K562 (cell line): ENCODE measurements around the gene PREX1. TPM values are rescaled to one million over a fixed set of nuclear protein-coding genes. Genes with fewer than 3 reads are reported as not detected.
A peak's percentile ranks its signal among the peaks of the same experiment; 100 is the strongest.

Source experiments
- ATAC-seq: fragments of 200-7000 bp; cut with Tn5 transposase; 3 replicates; pipeline ENCODE4 v1.9.1; 2020; ENCODE audit warnings: moderate library complexity
- BruUV-seq: library from RNA; stranded (reverse); fragments of 400-500 nt; replicated peaks from 2 replicates; lab custom pipeline; 2021; lab: Mats Ljungman, UMichigan
- CTCF ChIA-PET: fragments of 300-600 bp; formaldehyde crosslinking; extraction: SDS; loops from one replicate; lab custom pipeline; 2021; ENCODE audit warnings: low intra/inter-chr PET ratio; lab: Yijun Ruan, JAX
- POLR2A ChIA-PET: fragments of 300-600, 350-650 bp; sonication (Branson Sonifier 250); formaldehyde crosslinking; extraction: SDS; loops from one replicate; lab custom pipeline; 2021; ENCODE audit warnings: antibody characterized with exemption, inconsistent platforms; lab: Yijun Ruan, JAX
- DNase-seq, 4 experiments: peaks; one replicate each; pipeline versions ENCODE4 v3.0.0 to v3.0.0-alpha.2; 2011 to 2018; ENCODE audit warnings: low spot score in 3 of 4, mixed read lengths in 3 of 4; ENCODE audit errors: extremely low read depth in 1 of 4
- FAIRE-seq: peaks from 2 replicates; lab custom pipeline; 2011; peaks lifted over from hg19 to GRCh38; lab: Jason Lieb, UNC
- H2AFZ ChIP-seq: 2 replicates; pipeline ENCODE4 v1.6.0; 2011; ENCODE audit warnings: low read depth, low read length, control low read depth, inconsistent platforms
- H3K27ac ChIP-seq: fragments of 200-600 bp; 3 replicates; pipeline ENCODE4 v1.8.0; 2011; ENCODE audit warnings: low read depth, mild to moderate bottlenecking, control low read depth, inconsistent platforms, low read length, moderate library complexity, mixed read lengths; ENCODE audit errors: extremely low read depth
- H3K27me3 ChIP-seq, 2 experiments: fragments of 300-600 bp in 1 of 2; 2 replicates in 1 of 2; 3 replicates in 1 of 2; pipeline versions ENCODE4 v1.6.0 to v1.8.0; 2011; ENCODE audit warnings: inconsistent platforms in 2 of 2, low read length in 2 of 2, mild to moderate bottlenecking in 1 of 2, mixed read lengths in 1 of 2, moderate library complexity in 1 of 2; ENCODE audit not compliant: control insufficient read depth in 2 of 2, insufficient read depth in 2 of 2
- H3K36me3 ChIP-seq: fragments of 300-600 bp; 3 replicates; pipeline ENCODE4 v1.8.0; 2011; ENCODE audit warnings: mild to moderate bottlenecking, low read length, inconsistent platforms; ENCODE audit not compliant: control insufficient read depth, insufficient read depth
- H3K4me1 ChIP-seq, 2 experiments: fragments of 200-600 bp in 1 of 2; replicated peaks in 1 of 2; 2 replicates in 1 of 2; 3 replicates in 1 of 2; pipeline versions ENCODE4 v1.5.1 to v1.8.0; 2011; ENCODE audit warnings: inconsistent platforms in 2 of 2, low read length in 2 of 2, mild to moderate bottlenecking in 1 of 2, mixed read lengths in 1 of 2, moderate library complexity in 1 of 2; ENCODE audit not compliant: control insufficient read depth in 2 of 2, insufficient read depth in 2 of 2
- H3K4me2 ChIP-seq: 2 replicates; pipeline ENCODE4 v1.6.1; 2011; ENCODE audit warnings: low read length, control low read depth, inconsistent platforms, mixed read lengths; ENCODE audit not compliant: insufficient read depth
- H3K4me3 ChIP-seq: fragments of 200-600 bp; sonication (generic), shearing (Covaris generic); 2 replicates; pipeline ENCODE4 v1.5.1; 2016; ENCODE audit warnings: control low read depth, inconsistent platforms
- H3K79me2 ChIP-seq: fragments of 200-600 bp; 3 replicates; pipeline ENCODE4 v1.8.0; 2011; ENCODE audit warnings: low read length, inconsistent platforms; ENCODE audit not compliant: control insufficient read depth, insufficient read depth
- H3K9ac ChIP-seq, 2 experiments: 2 replicates each; pipeline versions ENCODE4 v1.6.0 to v1.6.1; 2011; ENCODE audit warnings: low read depth in 2 of 2, low read length in 2 of 2, control low read depth in 1 of 2, inconsistent platforms in 1 of 2, mild to moderate bottlenecking in 1 of 2, mixed read lengths in 1 of 2; ENCODE audit not compliant: insufficient read depth in 1 of 2
- H3K9me1 ChIP-seq: one replicate; pipeline ENCODE4 v1.6.0; 2011; ENCODE audit warnings: inconsistent platforms, mild to moderate bottlenecking, low read length, moderate library complexity; ENCODE audit not compliant: control insufficient read depth, insufficient read depth
- H3K9me3 ChIP-seq: replicated peaks from 2 replicates; pipeline ENCODE4 v1.5.1; 2011; ENCODE audit warnings: low read depth, low read length, inconsistent platforms; ENCODE audit not compliant: control insufficient read depth, insufficient read depth
- H4K20me1 ChIP-seq: replicated peaks from 2 replicates; pipeline ENCODE4 v1.6.1; 2011; ENCODE audit warnings: low read length, inconsistent platforms, mixed read lengths; ENCODE audit not compliant: control insufficient read depth, insufficient read depth
- ADNP ChIP-seq: fragments of 200-800 bp; sonication (Bioruptor generic); IDR thresholded peaks from 2 replicates; pipeline ENCODE4 v1.6.1; 2016; ENCODE audit warnings: missing genetic modification characterization, missing compliant biosample characterization
- WGBS: fragments of 100-300 bp; shearing (Covaris generic); methylation state at CpG from one replicate; pipeline ENCODE4 v1.1.6; 2016; ENCODE audit warnings: low coverage, mixed read lengths; ENCODE audit not compliant: insufficient coverage; ENCODE audit errors: missing lambda C conversion rate; 5-methylcytosine and 5-hydroxymethylcytosine counted together
- in situ Hi-C: fragments of 300-500 bp; cut with MboI; formaldehyde crosslinking; loops from 4 replicates; pipeline ENCODE4 v1.15.0; 2018; ENCODE audit warnings: inconsistent platforms, mixed read lengths
- intact Hi-C: fragments of 100-400 bp; cut with micrococcal nuclease; formaldehyde crosslinking; loops from 2 replicates; pipeline ENCODE4 v1.14.2; 2022
- polyA plus RNA-seq, 8 experiments: library from polyadenylated mRNA; depleted of rRNA in 4 of 8; stranded (reverse) in 5 of 8; unstranded in 3 of 8; fragments of >200 nt; fragmentation: Nextera tagmentation in 2 of 8; fragmentation: Illumina TruSeq in 1 of 8; extraction: Ambion mirVana in 2 of 8; extraction: Trizol in 1 of 8; gene quantifications; 2 replicates each; pipeline versions ENCODE4 v1.2.1 to v1.2.3, GENCODE V29; 2011 to 2014; ENCODE audit warnings: inconsistent platforms in 1 of 8, missing spikeins in 1 of 8
- total RNA-seq, 7 experiments: library from RNA; depleted of rRNA in 6 of 7; stranded (reverse); fragments of >200 nt in 6 of 7; fragmentation: Illumina TruSeq in 2 of 7; extraction: Trizol in 2 of 7; gene quantifications; 2 replicates each; pipeline versions ENCODE4 v1.2.1 to v1.2.3, GENCODE V29; 2011 to 2021; ENCODE audit warnings: low replicate concordance in 1 of 7
- TF ChIP-seq, protein P1 (sequence below): fragments of 250-450 bp; sonication (Bioruptor Pico); IDR thresholded peaks from 2 replicates; pipeline ENCODE4 v1.5.0; 2021
- TF ChIP-seq, protein P2 (sequence below), 3 experiments: fragments of 200-800 bp in 1 of 3; fragments of 250-450 bp in 1 of 3; fragments of 450-650 bp in 1 of 3; sonication (Bioruptor Pico) in 1 of 3; sonication (Bioruptor generic) in 1 of 3; formaldehyde crosslinking in 1 of 3; IDR thresholded peaks; 2 replicates each; pipeline versions ENCODE4 v1.6.1 to v1.8.0; 2016 to 2022; ENCODE audit warnings: mild to moderate bottlenecking in 2 of 3, missing genetic modification characterization in 2 of 3, missing compliant biosample characterization in 1 of 3, moderate library complexity in 1 of 3

PREX1 gene
- total and polyA plus RNA-seq, 9 of the 15 experiments (the other 6 are each of a cell fraction or from before 2014, with no cell fraction given), result 0.37 to 10.4 (median 4.8) TPM

DNA sequence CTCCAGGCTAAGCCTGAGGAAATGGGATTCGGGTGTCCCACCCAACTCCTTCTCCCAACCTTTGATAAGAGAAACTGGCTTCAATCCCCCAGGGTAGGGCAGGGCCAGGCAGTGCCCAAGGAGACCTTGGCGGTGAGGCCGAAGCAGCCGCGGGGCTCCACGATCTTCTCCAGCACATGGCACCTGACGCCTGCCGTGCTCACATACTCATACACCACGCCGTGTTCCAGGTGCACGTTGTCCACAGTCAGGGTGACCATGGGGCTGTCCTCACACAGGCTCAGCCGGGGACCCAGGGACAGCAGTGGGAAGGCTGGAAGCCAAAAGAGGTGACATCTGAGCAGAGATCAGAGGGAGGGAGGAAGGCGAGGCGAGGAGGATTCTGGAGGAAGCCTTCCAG, 176.5 kb downstream of the PREX1 start:
- H3K4me2 ChIP-seq, result no peak overlapping the region
- H3K9ac ChIP-seq, result 0 out of 4 replicates have a peak overlapping the region, but pooled peaks of 1 of the 2 experiments have one; percentile 33
- ATAC-seq, result no peak
- intact Hi-C loops (no loop called here), in situ Hi-C loops (no loop called here)
- H4K20me1 ChIP-seq, result no peaks in the 10 kb centered on the region
- no peaks in the 10 kb centered on the region for H3K79me2 ChIP-seq
- no peak overlapping the region for H3K4me3 ChIP-seq
- H3K27ac ChIP-seq, result no peak overlapping the region
- TF ChIP-seq, protein P1, sequence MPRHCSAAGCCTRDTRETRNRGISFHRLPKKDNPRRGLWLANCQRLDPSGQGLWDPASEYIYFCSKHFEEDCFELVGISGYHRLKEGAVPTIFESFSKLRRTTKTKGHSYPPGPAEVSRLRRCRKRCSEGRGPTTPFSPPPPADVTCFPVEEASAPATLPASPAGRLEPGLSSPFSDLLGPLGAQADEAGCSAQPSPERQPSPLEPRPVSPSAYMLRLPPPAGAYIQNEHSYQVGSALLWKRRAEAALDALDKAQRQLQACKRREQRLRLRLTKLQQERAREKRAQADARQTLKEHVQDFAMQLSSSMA, result no peak
- TF ChIP-seq ADNP, result no peak
- TF ChIP-seq, protein P2, sequence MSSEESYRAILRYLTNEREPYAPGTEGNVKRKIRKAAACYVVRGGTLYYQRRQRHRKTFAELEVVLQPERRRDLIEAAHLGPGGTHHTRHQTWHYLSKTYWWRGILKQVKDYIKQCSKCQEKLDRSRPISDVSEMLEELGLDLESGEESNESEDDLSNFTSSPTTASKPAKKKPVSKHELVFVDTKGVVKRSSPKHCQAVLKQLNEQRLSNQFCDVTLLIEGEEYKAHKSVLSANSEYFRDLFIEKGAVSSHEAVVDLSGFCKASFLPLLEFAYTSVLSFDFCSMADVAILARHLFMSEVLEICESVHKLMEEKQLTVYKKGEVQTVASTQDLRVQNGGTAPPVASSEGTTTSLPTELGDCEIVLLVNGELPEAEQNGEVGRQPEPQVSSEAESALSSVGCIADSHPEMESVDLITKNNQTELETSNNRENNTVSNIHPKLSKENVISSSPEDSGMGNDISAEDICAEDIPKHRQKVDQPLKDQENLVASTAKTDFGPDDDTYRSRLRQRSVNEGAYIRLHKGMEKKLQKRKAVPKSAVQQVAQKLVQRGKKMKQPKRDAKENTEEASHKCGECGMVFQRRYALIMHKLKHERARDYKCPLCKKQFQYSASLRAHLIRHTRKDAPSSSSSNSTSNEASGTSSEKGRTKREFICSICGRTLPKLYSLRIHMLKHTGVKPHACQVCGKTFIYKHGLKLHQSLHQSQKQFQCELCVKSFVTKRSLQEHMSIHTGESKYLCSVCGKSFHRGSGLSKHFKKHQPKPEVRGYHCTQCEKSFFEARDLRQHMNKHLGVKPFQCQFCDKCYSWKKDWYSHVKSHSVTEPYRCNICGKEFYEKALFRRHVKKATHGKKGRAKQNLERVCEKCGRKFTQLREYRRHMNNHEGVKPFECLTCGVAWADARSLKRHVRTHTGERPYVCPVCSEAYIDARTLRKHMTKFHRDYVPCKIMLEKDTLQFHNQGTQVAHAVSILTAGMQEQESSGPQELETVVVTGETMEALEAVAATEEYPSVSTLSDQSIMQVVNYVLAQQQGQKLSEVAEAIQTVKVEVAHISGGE (CRISPR knock-in tag; IDR thresholded peaks at IDR 0.05), result peak in 1 of 3 experiments; percentile 34; a peak in 1 of 6 replicates
- FAIRE-seq, result no peak
- no peaks in the 10 kb centered on the region for H3K9me3 ChIP-seq
- H3K9me1 ChIP-seq, result no peaks in the 10 kb centered on the region
- DNase-seq, result no peak
- POLR2A ChIA-PET, result no interaction called here
- no TSS peak for BruUV-seq
- H3K4me1 ChIP-seq, result no peaks in the 10 kb centered on the region
- no peaks in the 10 kb centered on the region for H3K27me3 ChIP-seq
- H2AFZ ChIP-seq, result no peak overlapping the region
- CTCF ChIA-PET, result no interaction called here
- H3K36me3 ChIP-seq, result peaks cover 5% of the 10 kb centered on the region; the same call in 1 of the 3 replicates
- 44% methylated on average over 12 of the region's 14 CpGs for WGBS
